ENCODE results near the gene SLC35C1.

Gene SLC35C1

DNA sequence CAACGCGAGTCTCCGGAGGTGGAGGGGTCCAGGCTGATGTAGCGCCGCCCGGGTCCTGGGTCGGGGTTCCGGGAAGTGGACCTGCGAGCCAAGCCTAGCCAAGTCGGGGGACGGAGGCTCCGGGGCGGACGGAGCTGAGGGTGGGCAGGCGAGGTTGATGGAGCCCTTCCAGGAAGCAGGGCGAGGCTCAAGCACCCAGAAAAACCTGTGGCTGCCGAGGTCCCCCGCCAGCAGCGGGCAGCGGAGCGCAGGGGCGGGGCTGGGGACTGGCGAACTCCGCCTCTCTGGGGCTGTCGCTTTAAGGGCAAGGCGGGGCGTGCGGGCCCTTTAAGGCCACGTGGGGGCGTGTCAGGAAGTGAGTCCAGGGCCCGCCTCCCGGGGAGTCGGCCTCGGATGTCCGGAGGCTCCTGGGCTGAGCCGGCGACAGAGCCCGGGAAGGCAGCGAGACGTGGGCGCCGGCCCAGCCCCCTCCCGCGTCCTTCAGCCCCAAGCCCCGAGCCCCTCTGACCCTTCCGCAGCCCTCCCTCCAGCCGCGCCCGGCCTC is at the start of gene SLC35C1:
SLC35C1 (plus strand) TSS at position 389 of the 544 bp plus-strand sequence. CDS start 653 bp downstream, outside the sequence.
- peak; percentile 88 for DNase-seq (ENCODE audit: low read depth)
- H3K4me3 ChIP-seq (ENCODE audit: control insufficient read depth, low read depth, low read length): peak within 1 kb of the TSS; percentile 85
- TF ChIP-seq, protein P1, sequence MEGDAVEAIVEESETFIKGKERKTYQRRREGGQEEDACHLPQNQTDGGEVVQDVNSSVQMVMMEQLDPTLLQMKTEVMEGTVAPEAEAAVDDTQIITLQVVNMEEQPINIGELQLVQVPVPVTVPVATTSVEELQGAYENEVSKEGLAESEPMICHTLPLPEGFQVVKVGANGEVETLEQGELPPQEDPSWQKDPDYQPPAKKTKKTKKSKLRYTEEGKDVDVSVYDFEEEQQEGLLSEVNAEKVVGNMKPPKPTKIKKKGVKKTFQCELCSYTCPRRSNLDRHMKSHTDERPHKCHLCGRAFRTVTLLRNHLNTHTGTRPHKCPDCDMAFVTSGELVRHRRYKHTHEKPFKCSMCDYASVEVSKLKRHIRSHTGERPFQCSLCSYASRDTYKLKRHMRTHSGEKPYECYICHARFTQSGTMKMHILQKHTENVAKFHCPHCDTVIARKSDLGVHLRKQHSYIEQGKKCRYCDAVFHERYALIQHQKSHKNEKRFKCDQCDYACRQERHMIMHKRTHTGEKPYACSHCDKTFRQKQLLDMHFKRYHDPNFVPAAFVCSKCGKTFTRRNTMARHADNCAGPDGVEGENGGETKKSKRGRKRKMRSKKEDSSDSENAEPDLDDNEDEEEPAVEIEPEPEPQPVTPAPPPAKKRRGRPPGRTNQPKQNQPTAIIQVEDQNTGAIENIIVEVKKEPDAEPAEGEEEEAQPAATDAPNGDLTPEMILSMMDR (conservative IDR thresholded peaks at IDR 0.05; ENCODE audit: control insufficient read depth, insufficient read depth, low read depth, low read length): no peak

DNA sequence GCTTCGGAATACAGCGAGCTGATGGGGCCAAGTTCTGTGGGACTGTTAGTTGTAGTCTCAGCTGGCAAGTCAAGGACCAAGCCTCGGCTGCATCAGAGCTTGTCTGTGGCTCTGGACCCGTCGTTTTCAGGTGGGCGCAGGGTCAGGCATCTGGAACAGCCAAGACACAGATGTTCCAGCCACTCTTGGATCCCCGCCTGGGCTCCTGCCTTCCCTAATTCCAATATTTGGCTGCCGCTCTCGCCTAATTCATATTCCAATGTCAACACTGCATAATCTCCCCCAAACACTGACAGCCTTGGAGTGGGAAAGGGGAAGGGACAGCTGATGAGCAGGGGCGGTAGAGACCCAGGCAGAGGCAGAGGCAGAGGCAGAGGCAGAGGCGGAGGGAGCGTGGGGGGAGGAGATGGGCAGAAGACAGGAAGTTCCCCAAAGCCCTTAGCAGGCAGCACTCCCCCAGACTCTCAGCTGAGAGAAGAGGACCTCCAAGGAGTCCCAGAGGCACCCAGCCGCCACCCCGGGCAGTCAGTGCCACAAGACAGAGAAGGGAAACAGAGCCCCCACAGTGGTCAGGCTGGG is 49.6 kb upstream of the SLC35C1 start:
- TF ChIP-seq, protein P1 (conservative IDR thresholded peaks at IDR 0.05; ENCODE audit: control insufficient read depth, insufficient read depth, low read depth, low read length): no peak
- no peak overlapping the region for H3K4me3 ChIP-seq (ENCODE audit: control insufficient read depth, low read depth, low read length)
- no peak for DNase-seq (ENCODE audit: low read depth)

DNA sequence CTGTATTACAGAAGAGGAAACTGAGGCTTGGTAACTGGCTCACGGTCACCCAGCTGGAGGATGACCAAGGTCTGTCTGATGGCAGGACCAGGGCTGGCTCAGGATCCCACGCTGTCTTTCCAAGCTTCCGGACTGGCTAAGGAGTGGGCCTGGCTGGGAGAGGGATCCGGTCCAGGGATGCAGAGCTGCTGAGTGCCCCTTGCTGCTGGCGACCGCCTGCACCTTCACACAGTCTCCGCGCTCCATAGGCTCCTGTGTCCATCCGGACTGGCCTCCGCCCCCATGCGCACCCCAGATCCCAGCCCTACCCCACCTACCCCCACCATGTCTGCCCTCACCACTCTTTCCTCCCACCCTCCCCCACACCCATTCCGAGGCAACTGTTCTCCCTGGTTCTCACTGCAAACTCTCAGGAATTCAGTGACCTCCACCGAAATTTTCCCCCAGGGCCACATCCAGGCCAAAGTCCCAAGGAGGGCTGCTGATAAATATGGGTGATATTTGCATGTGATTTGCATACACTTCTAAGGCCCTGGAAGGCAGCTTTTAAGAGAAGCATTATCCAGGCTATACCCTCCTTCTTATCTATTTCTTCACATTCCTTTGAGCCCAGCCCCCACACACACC is 48.5 kb upstream of the SLC35C1 start:
- TF ChIP-seq, protein P1 (conservative IDR thresholded peaks at IDR 0.05; ENCODE audit: control insufficient read depth, insufficient read depth, low read depth, low read length): no peak

DNA sequence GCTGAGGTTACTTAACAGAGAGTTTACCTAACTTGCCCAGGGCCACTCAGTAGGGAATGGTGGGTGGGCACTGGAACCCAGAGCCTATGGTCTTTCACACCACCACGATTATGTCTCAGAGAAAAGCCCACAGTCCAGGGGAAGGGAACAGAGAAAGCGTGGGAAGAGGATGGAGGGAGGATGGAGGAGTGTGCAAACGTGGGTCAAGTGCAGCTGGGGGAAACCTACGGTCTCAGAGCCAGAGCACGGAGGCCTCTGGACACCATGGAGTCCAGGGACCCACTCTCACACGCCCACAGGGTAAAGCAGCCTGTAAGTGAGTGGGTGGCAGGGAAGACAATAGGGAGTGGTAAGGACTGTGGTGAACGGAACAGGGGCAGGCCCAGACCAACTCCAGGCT is 47.3 kb upstream of the SLC35C1 start:
- TF ChIP-seq, protein P1 (conservative IDR thresholded peaks at IDR 0.05; ENCODE audit: control insufficient read depth, insufficient read depth, low read depth, low read length): no peak
- no peak for DNase-seq (ENCODE audit: low read depth)
- no peak overlapping the region for H3K4me3 ChIP-seq (ENCODE audit: control insufficient read depth, low read depth, low read length)

More for the DNA sequence above, 48.5 kb upstream of the SLC35C1 start:
- H3K4me3 ChIP-seq (ENCODE audit: control insufficient read depth, low read depth, low read length): no peak overlapping the region
- DNase-seq (ENCODE audit: low read depth): no peak

DNA sequence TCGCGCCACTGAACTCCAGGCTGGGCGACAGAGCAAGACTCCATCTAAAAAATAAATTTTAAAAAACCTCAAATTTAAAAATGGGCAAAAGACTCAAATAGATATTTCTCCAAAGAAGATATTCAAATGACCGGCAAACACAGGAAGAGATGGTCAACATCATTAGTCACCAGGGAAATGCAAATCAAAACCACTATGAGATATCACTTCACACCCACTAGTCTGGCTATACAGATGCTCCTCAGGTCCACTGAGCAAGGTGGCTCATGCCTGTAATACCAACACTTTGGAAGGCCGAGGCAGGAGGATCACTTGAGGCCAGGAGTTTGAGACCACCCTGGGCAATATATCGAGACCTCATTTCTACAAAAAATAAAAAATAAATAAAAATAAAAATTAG is 43.3 kb upstream of the SLC35C1 start:
- no peak overlapping the region for H3K4me3 ChIP-seq (ENCODE audit: control insufficient read depth, low read depth, low read length)
- TF ChIP-seq, protein P1 (conservative IDR thresholded peaks at IDR 0.05; ENCODE audit: control insufficient read depth, insufficient read depth, low read depth, low read length): no peak
- no peak for DNase-seq (ENCODE audit: low read depth)

DNA sequence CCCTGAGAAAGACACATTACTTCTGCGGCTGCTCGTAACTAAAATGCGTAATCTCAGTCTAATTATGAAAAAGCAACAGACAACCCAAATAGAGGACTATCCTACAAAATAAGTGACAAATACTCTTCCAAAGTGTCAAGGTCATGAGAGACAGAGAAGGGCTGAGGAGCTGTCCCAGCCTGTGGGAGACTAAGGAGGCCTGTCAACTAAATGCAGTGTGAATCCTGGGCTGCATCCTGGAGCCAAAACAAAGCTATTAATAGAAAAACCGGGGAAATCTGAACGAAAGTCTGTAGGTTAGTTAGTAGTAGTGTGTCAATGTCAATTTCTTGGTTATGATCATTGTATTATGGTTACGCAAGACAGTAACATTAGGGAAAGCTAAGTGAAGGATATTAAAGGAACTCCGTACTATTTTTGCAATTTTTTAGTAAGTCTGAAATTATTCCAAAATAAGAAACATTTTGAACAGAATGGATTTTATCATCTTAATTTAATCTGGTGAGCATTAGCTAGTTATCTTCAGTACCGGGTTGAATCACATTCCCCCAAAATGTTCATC is 39.8 kb upstream of the SLC35C1 start:
- no peak overlapping the region for H3K4me3 ChIP-seq (ENCODE audit: control insufficient read depth, low read depth, low read length)
- TF ChIP-seq, protein P1 (conservative IDR thresholded peaks at IDR 0.05; ENCODE audit: control insufficient read depth, insufficient read depth, low read depth, low read length): no peak
- no peak for DNase-seq (ENCODE audit: low read depth)

Measured in fibroblast of mammary gland (primary cell).